Activated CD4-positive, alpha-beta T cell treated with anti-CD3 and anti-CD28 coated beads, Interleukin-2, amount 50 U/mL, for 24 hours (primary cell): ENCODE measurements around the gene VSIG1.

Experiments used
- DNase-seq, 2 donors: peaks; one replicate each; pipeline ENCODE4 v3.0.0-alpha.2; 2020; ENCODE audit warnings: low read depth in 1 of 2, low spot score in 1 of 2

The VSIG1 gene

GRCh38 chrX:108044554-108045256 lies at the start of gene VSIG1:
Gene VSIG1, plus strand, starts transcription at chrX:108045065. Its CDS starts 66 bp downstream, at chrX:108045131.
- no peak for DNase-seq

- no peak for DNase-seq
Observed at GRCh38 chrX:107996124-107996523, 48.7 kb upstream of the VSIG1 start.

DNA sequence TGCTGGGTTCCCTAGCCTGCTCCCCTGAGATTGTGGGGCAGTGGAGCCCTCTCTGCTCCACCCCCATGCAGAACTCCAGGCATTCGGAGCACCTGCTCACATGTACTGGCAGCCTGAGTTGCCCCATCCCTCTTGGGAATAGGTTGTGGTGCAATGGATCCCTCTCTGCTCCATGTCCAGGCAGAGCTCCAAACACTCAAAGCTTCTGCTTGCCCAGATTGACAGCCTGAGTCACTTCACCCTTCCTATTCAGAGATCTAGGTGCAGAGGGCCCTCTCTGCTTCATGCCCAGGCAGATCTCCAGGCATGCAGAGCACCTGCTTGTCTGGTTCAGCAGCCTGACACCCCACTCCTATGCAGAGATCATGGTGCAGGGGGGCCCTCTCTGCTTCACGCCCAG lies 44.1 kb upstream of the VSIG1 start:
- no peak for DNase-seq

DNA sequence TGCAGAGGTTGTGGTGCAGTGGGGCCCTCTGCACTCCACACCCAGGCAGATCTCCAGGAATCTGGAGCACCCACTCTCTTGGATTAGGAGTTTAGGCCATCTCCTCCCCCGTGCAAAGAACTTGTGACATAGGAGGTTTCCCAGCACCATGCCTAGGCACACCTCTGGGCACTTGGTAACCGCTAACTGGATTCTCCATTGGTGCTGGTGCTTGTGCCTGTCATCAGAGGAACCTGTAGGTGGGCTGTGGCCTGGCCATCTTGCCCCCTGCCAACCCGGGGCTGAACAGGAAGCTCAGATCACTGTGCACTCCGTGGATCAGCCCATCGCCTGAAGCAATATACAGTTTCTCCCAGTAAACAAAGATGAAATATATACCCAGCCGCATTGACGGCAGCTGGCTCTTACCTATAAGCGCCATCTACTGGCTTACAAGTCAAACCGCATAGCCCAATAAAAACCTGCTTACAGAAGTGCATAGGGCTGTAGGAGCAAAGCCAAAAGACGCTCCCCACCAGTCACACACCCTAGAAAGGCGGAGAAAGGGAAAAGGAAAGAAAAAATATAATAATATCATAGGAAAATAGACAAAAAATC lies 43.5 kb upstream of the VSIG1 start:
- DNase-seq, result no peak

DNA sequence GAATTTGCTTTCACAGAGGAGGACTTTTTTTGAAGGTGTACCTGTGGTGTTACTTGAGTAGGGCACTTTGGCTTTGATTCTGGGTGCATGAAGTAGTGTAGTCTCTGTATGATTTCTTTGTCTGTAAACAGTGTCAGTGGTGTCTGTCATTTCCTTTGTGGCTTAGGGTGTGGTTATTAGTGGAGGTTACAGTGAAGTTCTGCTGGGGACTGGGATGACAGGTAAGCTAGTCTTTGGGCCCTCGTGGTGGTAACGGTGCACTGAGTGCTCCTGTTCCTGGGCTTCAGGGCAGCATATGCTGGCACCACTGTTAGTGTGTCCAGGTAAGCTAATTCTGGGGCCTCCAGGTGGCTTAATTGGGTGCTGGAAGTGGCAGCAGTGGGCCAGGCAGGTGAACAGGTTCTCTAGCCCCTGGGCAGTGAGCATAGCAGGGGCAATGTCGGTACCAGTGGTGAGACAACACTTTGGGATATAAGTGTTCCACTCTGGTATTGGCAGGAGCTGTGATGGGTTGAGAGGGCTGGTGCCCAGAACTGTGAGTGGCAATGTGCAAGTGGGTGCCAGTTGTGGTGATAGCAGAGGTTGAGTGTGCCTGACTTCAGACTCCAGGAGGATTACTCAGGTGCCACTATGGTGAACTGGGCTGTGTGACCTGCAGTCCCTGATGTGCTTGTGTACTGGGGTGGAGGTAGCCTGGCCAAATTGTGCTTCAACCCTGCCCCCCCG lies 26.0 kb upstream of the VSIG1 start:
- DNase-seq, result no peak

DNA sequence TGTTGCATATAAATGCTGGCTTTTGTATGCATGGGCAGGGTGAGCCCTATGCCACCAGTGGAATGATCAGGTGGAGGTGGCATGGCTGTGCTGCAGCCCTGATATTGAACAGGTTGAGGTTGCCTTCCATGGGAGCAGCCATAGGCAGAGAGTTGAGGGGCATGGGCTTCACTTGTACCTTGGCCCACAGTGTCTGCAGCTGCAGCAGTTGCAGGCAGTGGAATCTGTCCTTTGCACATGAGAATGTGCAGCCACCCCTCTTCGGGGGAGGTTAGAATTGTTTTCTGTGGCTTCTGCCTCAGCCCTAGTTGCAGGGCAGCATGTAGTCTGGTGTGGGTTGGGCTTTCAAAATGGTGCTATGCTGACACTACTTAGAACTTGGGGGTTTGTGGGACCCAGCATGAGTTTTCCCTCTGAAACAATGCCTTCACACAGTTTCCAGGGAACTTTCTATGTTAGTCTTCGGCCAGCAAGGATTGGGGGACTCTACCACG lies 25.4 kb upstream of the VSIG1 start:
- no peak for DNase-seq

GRCh38 chrX:108020631-108021030 lies 24.2 kb upstream of the VSIG1 start:
- no peak for DNase-seq

DNA sequence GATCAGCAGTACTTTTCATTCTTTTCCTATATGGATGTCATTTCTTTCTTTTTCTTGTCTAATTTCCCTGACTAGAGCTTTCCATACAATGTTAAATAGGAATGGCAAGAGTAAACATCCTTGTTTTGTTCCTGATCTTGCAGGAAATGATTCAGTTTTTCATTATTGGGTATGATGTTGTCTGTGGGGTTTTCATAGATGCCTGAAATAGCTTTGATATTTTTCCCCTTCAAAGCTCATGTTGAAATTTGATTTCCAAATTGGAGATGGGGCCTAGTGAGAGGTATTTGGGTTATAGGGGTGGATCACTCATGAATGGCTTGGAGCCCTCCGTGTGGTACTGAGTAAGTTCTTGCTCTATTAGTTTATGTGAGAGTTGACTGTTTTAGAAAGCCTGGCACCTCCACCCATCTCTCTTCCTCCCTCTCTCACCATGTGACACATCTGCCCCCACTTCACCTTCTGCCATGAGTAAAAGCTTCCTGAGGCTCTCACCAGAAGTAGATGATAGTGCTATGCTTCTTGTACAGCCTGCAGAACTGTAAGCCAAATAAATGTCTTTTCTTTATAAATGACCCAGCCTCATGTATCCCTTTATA lies 22.3 kb upstream of the VSIG1 start:
- no peak for DNase-seq

GRCh38 chrX:108025376-108025775 lies 19.5 kb upstream of the VSIG1 start:
- no peak for DNase-seq

GRCh38 chrX:108025954-108026600 lies 18.8 kb upstream of the VSIG1 start:
- no peak for DNase-seq

DNA sequence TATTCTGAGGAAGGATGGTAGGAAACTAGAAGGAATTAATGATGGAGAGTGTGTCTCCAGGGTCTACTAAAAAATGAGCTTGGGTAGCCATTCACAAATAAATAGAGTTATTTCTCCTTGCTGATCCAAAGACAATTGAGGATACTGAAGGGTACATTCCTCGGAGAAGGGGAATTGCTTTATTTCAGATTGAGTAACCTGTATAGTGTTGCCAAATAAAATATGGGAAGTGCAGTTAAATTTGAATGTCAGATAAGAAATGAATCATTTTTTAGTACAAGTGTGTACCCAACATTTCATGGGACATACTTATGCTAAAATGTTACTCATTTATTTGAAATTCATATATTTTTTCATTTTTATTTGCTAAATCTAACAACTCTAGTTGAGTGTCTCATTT lies 16.0 kb upstream of the VSIG1 start:
- DNase-seq, result no peak

- no peak for DNase-seq
Observed at GRCh38 chrX:108029928-108030711, 14.7 kb upstream of the VSIG1 start.

GRCh38 chrX:108032944-108033343 lies 11.9 kb upstream of the VSIG1 start:
- no peak for DNase-seq

GRCh38 chrX:108033890-108034289 lies 11.0 kb upstream of the VSIG1 start:
- no peak for DNase-seq

DNA sequence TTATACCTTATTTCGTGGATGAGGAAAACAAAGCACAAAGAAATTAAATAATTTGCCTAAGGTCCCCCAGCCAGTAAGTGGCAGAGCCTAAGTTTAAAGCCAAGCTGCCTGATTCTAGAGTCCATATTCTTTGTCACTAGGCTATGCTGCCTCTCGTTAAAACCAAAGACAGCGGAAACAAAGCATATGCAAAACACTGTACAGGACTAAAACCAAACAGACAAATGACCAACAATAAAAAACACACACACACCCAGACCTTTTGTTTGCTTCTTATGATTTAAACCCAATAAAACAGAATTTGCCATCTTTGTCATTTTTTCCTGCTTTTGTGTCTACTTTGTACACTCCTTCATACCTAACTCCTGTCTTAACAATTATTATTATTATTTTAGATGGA lies 10.1 kb upstream of the VSIG1 start:
- no peak for DNase-seq

DNA sequence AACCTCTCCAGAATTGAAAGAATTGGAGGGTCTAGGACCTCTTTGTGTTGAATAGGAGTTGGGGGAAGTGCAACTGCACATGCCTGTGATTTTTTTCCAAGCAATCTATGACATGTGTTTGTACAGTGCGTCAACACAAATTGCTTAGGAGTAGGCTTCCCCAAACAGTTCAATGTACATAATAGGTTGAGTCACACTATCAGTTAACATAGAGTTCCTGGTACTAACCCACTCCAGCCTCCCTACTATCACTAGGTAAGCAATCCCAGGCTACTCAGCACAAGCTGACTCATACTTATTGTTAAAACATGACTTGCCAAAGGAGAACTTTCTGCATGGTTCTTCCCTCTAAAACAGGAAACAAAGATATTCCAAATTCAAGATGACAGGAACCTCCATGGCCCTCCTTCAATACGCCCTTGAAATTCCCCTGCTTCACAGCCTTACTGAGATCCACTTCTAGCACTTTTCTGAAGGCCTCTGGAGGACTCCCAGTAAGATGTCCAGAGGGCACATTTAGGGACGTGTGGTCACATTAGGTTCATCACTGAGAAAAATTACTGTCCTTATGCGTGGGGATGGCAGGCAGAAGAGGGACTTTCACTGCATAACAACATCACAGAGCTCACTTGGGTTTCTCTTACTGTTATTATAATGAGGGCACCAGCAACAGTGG lies 8.4 kb upstream of the VSIG1 start:
- no peak for DNase-seq

- no peak for DNase-seq
Observed at GRCh38 chrX:108049649-108050048, 4.8 kb downstream of the VSIG1 start.

- no peak for DNase-seq
Observed at GRCh38 chrX:108053218-108053617, 8.4 kb downstream of the VSIG1 start.

- DNase-seq, result no peak
Observed at GRCh38 chrX:108055546-108055945, 10.7 kb downstream of the VSIG1 start.

GRCh38 chrX:108059801-108060200 lies 14.9 kb downstream of the VSIG1 start:
- no peak for DNase-seq
